GM13977 (cell line): Measurements from ENCODE around the gene AP2A1.

Experiments
- DNase-seq: peaks from one replicate; pipeline ENCODE4 v3.0.0; 2012; ENCODE audit warnings: low spot score
- in situ Hi-C: fragments of 300-500 bp; cut with MboI; formaldehyde crosslinking; loops from one replicate; pipeline ENCODE4 v1.12.0; 2022; ENCODE audit warnings: low sequenced_read_pairs, low pct_unique_long_range_greater_than_20kb, mixed read lengths, inconsistent platforms; ENCODE audit not compliant: unreplicated experiment
- TF ChIP-seq, protein P1 (sequence below): IDR thresholded peaks from 2 replicates; pipeline ENCODE4 v1.5.1; 2012; ENCODE audit warnings: mild to moderate bottlenecking, control low read depth; ENCODE audit not compliant: insufficient read depth; ENCODE audit errors: extremely low read depth, missing control alignments

Gene AP2A1

GRCh38 chr19:49763230-49763629, 3.6 kb upstream of the AP2A1 start, which contains the start of gene TSKS:
Gene TSKS (minus strand): TSS chr19:49763306. CDS start chr19:49763247, 59 bp downstream.
- TF ChIP-seq, protein P1, sequence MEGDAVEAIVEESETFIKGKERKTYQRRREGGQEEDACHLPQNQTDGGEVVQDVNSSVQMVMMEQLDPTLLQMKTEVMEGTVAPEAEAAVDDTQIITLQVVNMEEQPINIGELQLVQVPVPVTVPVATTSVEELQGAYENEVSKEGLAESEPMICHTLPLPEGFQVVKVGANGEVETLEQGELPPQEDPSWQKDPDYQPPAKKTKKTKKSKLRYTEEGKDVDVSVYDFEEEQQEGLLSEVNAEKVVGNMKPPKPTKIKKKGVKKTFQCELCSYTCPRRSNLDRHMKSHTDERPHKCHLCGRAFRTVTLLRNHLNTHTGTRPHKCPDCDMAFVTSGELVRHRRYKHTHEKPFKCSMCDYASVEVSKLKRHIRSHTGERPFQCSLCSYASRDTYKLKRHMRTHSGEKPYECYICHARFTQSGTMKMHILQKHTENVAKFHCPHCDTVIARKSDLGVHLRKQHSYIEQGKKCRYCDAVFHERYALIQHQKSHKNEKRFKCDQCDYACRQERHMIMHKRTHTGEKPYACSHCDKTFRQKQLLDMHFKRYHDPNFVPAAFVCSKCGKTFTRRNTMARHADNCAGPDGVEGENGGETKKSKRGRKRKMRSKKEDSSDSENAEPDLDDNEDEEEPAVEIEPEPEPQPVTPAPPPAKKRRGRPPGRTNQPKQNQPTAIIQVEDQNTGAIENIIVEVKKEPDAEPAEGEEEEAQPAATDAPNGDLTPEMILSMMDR = no peak
- in situ Hi-C loops = no loop called here
- DNase-seq = no peak

DNA sequence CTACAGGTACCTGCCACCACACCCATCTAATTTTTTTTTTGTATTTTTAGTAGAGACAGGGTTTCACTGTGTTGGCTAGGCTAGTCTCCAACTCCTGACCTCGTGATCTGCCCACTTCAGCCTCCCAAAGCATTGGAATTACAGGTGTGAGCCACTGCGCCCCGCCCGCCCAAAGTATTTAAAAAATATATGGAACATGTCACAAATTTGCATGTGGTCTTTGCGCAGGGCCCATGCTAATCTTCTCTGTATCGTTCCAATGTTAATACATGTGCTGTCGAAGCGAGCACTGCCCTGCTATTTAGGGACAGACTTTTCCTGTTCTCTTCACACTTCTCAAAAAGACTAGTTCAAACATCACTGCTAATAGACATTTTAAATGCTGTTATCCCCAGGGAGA, 2.5 kb upstream of the AP2A1 start:
- TF ChIP-seq, protein P1 = no peak
- in situ Hi-C loops = no loop called here
- DNase-seq = no peak

DNA sequence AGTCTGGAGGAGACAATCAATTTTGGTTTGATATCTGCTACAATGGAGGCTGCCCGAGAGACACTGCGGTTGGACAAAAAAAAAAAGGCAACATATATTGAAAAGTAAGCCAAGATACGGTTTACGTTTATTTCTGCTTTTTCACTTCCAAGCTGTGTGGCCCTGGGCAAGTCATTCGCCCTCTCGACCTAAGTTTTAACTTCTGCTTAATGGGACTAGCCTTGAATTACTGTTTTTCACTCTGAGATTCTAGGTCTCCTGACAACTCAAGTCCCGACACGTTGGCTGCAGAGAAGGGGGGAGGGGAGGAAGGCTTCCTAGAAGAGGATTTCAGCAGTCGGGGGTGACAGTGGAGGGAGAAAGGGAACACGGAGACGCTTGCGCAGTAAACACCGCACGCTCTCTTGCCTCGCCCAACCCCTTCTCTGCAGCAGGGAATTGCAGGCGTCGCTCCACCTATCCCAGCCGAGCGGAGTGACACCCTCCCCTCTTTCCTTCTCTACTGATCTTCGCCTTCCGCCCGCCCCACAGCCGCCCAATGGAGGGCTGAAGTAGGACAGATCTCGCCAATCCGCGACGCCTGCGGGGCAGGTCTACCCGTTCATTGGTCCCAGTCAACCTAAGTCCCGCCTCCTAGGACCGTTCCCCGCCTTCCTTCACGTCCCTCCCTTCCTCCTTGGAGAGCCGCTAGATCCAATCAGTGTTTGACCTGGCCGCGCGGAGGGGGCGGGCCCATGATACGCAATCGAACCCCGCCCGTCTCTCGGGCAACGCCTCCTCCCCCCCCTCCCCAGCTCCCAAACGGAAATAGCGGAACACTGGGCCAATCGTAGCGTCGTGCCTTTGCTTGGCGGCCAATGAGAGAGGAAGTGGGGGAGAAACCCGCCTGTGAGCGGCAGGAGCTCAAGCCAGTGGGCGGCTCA, 533 bp upstream of the AP2A1 start:
- in situ Hi-C loops = no loop called here
- DNase-seq = peak; percentile 100
- TF ChIP-seq, protein P1 = no peak

DNA sequence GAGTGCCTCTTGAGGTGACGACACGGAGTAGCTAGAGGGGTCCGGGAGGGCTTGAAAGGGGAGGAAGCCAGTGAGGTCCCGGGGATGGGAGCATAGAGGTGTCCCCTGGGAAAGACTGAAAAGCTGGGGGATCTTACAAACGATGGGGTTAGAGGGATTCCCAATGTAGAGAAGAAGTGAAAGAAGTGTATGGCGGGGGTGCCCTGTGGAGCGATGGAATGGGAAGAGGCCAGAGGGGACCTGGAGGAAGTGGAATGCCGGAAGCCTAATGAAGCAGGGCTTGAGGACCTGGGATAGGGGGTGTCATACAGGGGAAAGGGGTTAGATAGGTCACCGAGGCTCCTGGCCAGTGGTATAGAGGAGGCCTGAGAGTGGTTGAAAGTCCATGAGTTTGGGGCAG, 580 bp downstream of the AP2A1 start:
- DNase-seq = no peak
- TF ChIP-seq, protein P1 = no peak
- in situ Hi-C loops = no loop called here

GRCh38 chr19:49767967-49768581, 1.3 kb downstream of the AP2A1 start:
- in situ Hi-C loops = no loop called here
- no peak for DNase-seq
- TF ChIP-seq, protein P1 = no peak

DNA sequence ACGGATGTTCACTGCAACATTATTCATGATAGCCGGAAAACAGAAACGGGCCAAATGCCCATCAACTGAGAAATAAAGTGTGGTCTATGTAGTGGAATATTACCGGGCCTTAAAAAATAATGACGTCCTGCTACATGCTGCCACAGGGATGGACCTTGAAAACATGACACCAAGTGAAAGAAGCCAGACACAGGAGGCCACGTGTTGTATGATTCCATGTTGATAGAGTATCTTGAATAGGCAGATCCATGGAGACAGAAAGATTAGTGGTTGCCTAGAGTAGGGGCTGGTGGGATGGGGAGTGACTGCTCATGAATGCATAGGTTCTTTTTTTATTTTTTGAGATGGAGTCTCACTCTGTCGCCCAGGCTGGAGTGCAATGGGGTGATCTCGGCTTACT, 3.7 kb downstream of the AP2A1 start:
- in situ Hi-C loops = no loop called here
- TF ChIP-seq, protein P1 = no peak
- no peak for DNase-seq
